B cell (primary cell): ENCODE results near the gene SLC35F3. TPM values are rescaled to one million over a fixed set of nuclear protein-coding genes. Genes with fewer than 3 reads are reported as not detected.

ENCODE experiments used
- ATAC-seq: fragments of 200-7000 bp; cut with Tn5 transposase; one replicate; pipeline ENCODE4 v1.10.0; 2021; ENCODE audit warnings: low read depth, mild to moderate bottlenecking, moderate number of reproducible peaks, moderate library complexity
- CTCF ChIA-PET: fragments of 350-600 bp; sonication (Branson Sonifier 250); formaldehyde crosslinking; loops from one replicate; lab custom pipeline; 2021; ENCODE audit warnings: antibody characterized with exemption, inconsistent platforms; lab: Charles Lee
- POLR2A ChIA-PET: fragments of 350-600 bp; sonication (Branson Sonifier 250); formaldehyde crosslinking; loops from one replicate; lab custom pipeline; 2021; ENCODE audit warnings: antibody characterized with exemption; lab: Charles Lee
- DNase-seq: peaks from one replicate; pipeline ENCODE4 v3.0.0; 2013
- H2AFZ ChIP-seq: 2 replicates; pipeline ENCODE4 v1.6.1; 2012; ENCODE audit warnings: mild to moderate bottlenecking, low read depth, low read length; ENCODE audit not compliant: insufficient read depth, poor library complexity, severe bottlenecking
- H3K27ac ChIP-seq, 2 donors: 1 replicate in 1 of 2; 2 replicates in 1 of 2; pipeline ENCODE4 v1.5.1; 2012 to 2013; ENCODE audit warnings: low read length in 2 of 2, mild to moderate bottlenecking in 2 of 2, moderate library complexity in 1 of 2
- H3K27me3 ChIP-seq, 4 experiments: fragments of 200-600 bp in 1 of 4; sonication (generic) in 1 of 4; replicated peaks in 1 of 4; 1 replicate in 2 of 4; 2 replicates in 2 of 4; pipeline versions ENCODE4 v1.6.1 to v1.7.0; 2013 to 2016; ENCODE audit warnings: low read length in 3 of 4, mild to moderate bottlenecking in 2 of 4, mixed read lengths in 1 of 4, moderate library complexity in 1 of 4; ENCODE audit not compliant: insufficient read depth in 4 of 4, control insufficient read depth in 3 of 4; ENCODE audit errors: control extremely low read depth in 1 of 4
- H3K36me3 ChIP-seq, 2 experiments: replicated peaks in 1 of 2; 1 replicate in 1 of 2; 2 replicates in 1 of 2; pipeline versions ENCODE4 v1.6.1 to v1.7.1; 2013; ENCODE audit warnings: low read length in 1 of 2; ENCODE audit not compliant: insufficient read depth in 2 of 2, control insufficient read depth in 1 of 2; ENCODE audit errors: control extremely low read depth in 1 of 2, extremely low read depth in 1 of 2
- H3K4me1 ChIP-seq, 2 donors: fragments of 200-600 bp in 1 of 2; sonication (generic) in 1 of 2; 1 replicate in 1 of 2; 2 replicates in 1 of 2; pipeline versions ENCODE4 v1.5.1 to v1.6.1; 2013 to 2017; ENCODE audit warnings: low read length in 2 of 2; ENCODE audit not compliant: control insufficient read depth in 2 of 2, insufficient read depth in 2 of 2
- H3K4me2 ChIP-seq: replicated peaks from 2 replicates; pipeline ENCODE3; 2012; ENCODE audit warnings: mild to moderate bottlenecking, low read depth, low read length; ENCODE audit not compliant: poor library complexity, severe bottlenecking
- H3K4me3 ChIP-seq, 5 experiments: fragments of 200-600 bp in 1 of 5; sonication (generic) in 1 of 5; 1 replicate in 3 of 5; 2 replicates in 2 of 5; pipeline versions ENCODE4 v1.5.1 to v1.7.0; 2011 to 2016; ENCODE audit warnings: low read length in 4 of 5, mild to moderate bottlenecking in 4 of 5, low read depth in 2 of 5, control low read depth in 1 of 5, moderate library complexity in 1 of 5; ENCODE audit not compliant: insufficient read depth in 1 of 5; ENCODE audit errors: control extremely low read depth in 1 of 5, extremely low read depth in 1 of 5
- H3K79me2 ChIP-seq: fragments of 200-600 bp; sonication (generic); one replicate; pipeline ENCODE4 v1.6.0; 2016; ENCODE audit warnings: low read length; ENCODE audit not compliant: control insufficient read depth, insufficient read depth
- H3K9ac ChIP-seq: fragments of 200-600 bp; sonication (generic); 2 replicates; pipeline ENCODE4 v1.6.1; 2017; ENCODE audit warnings: mild to moderate bottlenecking, low read length, moderate library complexity
- H3K9me3 ChIP-seq, 3 donors: one replicate each; pipeline versions ENCODE4 v1.6.1 to v1.7.1; 2013; ENCODE audit warnings: low read length in 2 of 3; ENCODE audit not compliant: control insufficient read depth in 2 of 3, insufficient read depth in 1 of 3; ENCODE audit errors: control extremely low read depth in 1 of 3
- H4K20me1 ChIP-seq: 2 replicates; pipeline ENCODE4 v1.6.0; 2012; ENCODE audit warnings: mild to moderate bottlenecking, low read length; ENCODE audit not compliant: insufficient read depth, control insufficient read depth, poor library complexity, severe bottlenecking
- H3K27ac Mint-ChIP-seq: one replicate; pipeline ENCODE4 v1.8.0; 2021; ENCODE audit warnings: mixed read lengths
- H3K27me3 Mint-ChIP-seq: one replicate; pipeline ENCODE4 v1.8.0; 2021; ENCODE audit warnings: mixed read lengths
- H3K4me1 Mint-ChIP-seq: one replicate; pipeline ENCODE4 v1.8.0; 2021; ENCODE audit warnings: mixed read lengths
- H3K4me3 Mint-ChIP-seq: one replicate; pipeline ENCODE4 v1.8.0; 2021; ENCODE audit warnings: mixed read lengths
- H3K9me3 Mint-ChIP-seq: one replicate; pipeline ENCODE4 v1.8.0; 2022; ENCODE audit warnings: mixed read lengths; ENCODE audit not compliant: insufficient read depth
- EZH2 ChIP-seq: IDR thresholded peaks from 2 replicates; pipeline ENCODE4 v1.6.1; 2012; ENCODE audit warnings: borderline replicate concordance, low read depth, mild to moderate bottlenecking, moderate library complexity, low read length; ENCODE audit not compliant: insufficient read depth, poor library complexity, severe bottlenecking
- WGBS: methylation state at CpG from one replicate; pipeline ENCODE4 v1.1.5; 2013; ENCODE audit warnings: missing lambda C conversion rate; ENCODE audit not compliant: insufficient coverage; 5-methylcytosine and 5-hydroxymethylcytosine counted together
- intact Hi-C: fragments of 100-400 bp; cut with micrococcal nuclease; formaldehyde crosslinking; loops from one replicate; pipeline ENCODE4 v1.10.0; 2022
- polyA plus RNA-seq: library from polyadenylated mRNA; depleted of rRNA; stranded (reverse); fragments of >200 nt; gene quantifications from 2 replicates; pipeline ENCODE4 v1.2.3, GENCODE V29; 2012
- total RNA-seq, 2 donors: library from RNA; stranded (reverse); fragments of 120-200 nt in 1 of 2; gene quantifications; 1 replicate in 1 of 2; 2 replicates in 1 of 2; pipeline versions ENCODE4 v1.2.3 to v1.2.4, GENCODE V29; 2013 to 2022
- TF ChIP-seq, protein P1 (sequence below): fragments of 200-600 bp; IDR thresholded peaks from one replicate; pipeline ENCODE4 v1.8.0; 2022; ENCODE audit warnings: antibody characterized with exemption, mild to moderate bottlenecking

SLC35F3 gene
- total and polyA plus RNA-seq, 2 donors (not counting 1 experiment from before 2014, with no cell fraction given): not detected

GRCh38 chr1:234256359-234256758, 351.9 kb downstream of the SLC35F3 start:
- Mint-ChIP-seq H3K4me1 (no peaks in the 10 kb centered on the region), H3K4me3 (no peak overlapping the region), H3K27ac (no peak overlapping the region), H3K9me3 (no peaks in the 10 kb centered on the region), H3K27me3 (peaks cover 38% of the 10 kb centered on the region)
- TF ChIP-seq, protein P1, sequence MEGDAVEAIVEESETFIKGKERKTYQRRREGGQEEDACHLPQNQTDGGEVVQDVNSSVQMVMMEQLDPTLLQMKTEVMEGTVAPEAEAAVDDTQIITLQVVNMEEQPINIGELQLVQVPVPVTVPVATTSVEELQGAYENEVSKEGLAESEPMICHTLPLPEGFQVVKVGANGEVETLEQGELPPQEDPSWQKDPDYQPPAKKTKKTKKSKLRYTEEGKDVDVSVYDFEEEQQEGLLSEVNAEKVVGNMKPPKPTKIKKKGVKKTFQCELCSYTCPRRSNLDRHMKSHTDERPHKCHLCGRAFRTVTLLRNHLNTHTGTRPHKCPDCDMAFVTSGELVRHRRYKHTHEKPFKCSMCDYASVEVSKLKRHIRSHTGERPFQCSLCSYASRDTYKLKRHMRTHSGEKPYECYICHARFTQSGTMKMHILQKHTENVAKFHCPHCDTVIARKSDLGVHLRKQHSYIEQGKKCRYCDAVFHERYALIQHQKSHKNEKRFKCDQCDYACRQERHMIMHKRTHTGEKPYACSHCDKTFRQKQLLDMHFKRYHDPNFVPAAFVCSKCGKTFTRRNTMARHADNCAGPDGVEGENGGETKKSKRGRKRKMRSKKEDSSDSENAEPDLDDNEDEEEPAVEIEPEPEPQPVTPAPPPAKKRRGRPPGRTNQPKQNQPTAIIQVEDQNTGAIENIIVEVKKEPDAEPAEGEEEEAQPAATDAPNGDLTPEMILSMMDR: no peak
- TF ChIP-seq EZH2: no peak
- DNase-seq (no peak), ATAC-seq (no peak)
- ChIA-PET CTCF (no interaction called here), POLR2A (no interaction called here)
- Histone ChIP-seq H3K79me2 (no peaks in the 10 kb centered on the region), H4K20me1 (no peaks in the 10 kb centered on the region), H2AFZ (no peak overlapping the region), H3K9me3 (no peaks in the 10 kb centered on the region), H3K27ac (no peak overlapping the region), H3K4me1 (no peaks in the 10 kb centered on the region), H3K27me3 (peaks cover 0 to 6% (median 4%) of the 10 kb centered on the region in 4 experiments), H3K36me3 (no peaks in the 10 kb centered on the region), H3K4me3 (no peak overlapping the region), H3K4me2 (no peak overlapping the region), H3K9ac (no peak overlapping the region)
- 83% methylated on average over 1 of the region's 2 CpGs for WGBS
- intact Hi-C loops: no loop called here

DNA sequence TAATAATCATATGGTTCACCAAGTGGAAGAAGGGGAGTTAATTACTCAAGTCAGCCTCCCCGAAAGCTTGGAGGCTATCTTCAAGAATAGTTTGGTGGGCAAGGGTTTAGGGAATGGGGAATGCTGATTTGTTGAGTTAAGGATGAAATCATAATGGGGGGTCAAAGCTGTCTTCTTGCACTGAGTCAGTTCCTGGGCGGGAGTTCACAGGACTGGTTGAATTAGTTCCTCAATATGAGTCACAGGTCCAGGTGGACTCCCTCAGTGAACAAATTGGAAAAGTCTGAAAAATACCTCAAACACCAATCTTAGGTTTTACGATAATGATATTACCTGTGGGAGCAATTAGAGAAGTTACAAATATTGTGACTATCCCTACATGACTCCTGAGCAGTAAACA, 353.6 kb downstream of the SLC35F3 start:
- no peak overlapping the region for H3K27ac Mint-ChIP-seq
- TF ChIP-seq, protein P1: no peak
- no peak for TF ChIP-seq EZH2
- H3K4me1 ChIP-seq: no peaks in the 10 kb centered on the region
- H3K4me1 Mint-ChIP-seq: no peaks in the 10 kb centered on the region
- ChIA-PET POLR2A (no interaction called here), CTCF (no interaction called here)
- peaks cover 0 to 6% (median 4%) of the 10 kb centered on the region in 4 experiments for H3K27me3 ChIP-seq
- H4K20me1 ChIP-seq: no peaks in the 10 kb centered on the region
- H3K27me3 Mint-ChIP-seq: peaks cover 45% of the 10 kb centered on the region
- ATAC-seq (no peak), DNase-seq (no peak)
- H3K9ac ChIP-seq: no peak overlapping the region
- no peaks in the 10 kb centered on the region for H3K36me3 ChIP-seq
- H3K9me3 ChIP-seq: no peaks in the 10 kb centered on the region
- no peak overlapping the region for H3K4me3 Mint-ChIP-seq
- no peaks in the 10 kb centered on the region for H3K79me2 ChIP-seq
- no peaks in the 10 kb centered on the region for H3K9me3 Mint-ChIP-seq
- H3K4me3 ChIP-seq: no peak overlapping the region
- no peak overlapping the region for H2AFZ ChIP-seq
- no peak overlapping the region for H3K4me2 ChIP-seq
- 83% methylated on average over 1 of the region's 3 CpGs for WGBS
- H3K27ac ChIP-seq: no peak overlapping the region
- intact Hi-C loops: no loop called here
